NCI-H446 (cell line): Measurements from ENCODE around the gene SKI.

ENCODE experiments used
- DNase-seq, 2 experiments: peaks; one replicate each; lab custom pipeline; 2025; lab: John Stamatoyannopoulos, UW

The SKI gene

DNA sequence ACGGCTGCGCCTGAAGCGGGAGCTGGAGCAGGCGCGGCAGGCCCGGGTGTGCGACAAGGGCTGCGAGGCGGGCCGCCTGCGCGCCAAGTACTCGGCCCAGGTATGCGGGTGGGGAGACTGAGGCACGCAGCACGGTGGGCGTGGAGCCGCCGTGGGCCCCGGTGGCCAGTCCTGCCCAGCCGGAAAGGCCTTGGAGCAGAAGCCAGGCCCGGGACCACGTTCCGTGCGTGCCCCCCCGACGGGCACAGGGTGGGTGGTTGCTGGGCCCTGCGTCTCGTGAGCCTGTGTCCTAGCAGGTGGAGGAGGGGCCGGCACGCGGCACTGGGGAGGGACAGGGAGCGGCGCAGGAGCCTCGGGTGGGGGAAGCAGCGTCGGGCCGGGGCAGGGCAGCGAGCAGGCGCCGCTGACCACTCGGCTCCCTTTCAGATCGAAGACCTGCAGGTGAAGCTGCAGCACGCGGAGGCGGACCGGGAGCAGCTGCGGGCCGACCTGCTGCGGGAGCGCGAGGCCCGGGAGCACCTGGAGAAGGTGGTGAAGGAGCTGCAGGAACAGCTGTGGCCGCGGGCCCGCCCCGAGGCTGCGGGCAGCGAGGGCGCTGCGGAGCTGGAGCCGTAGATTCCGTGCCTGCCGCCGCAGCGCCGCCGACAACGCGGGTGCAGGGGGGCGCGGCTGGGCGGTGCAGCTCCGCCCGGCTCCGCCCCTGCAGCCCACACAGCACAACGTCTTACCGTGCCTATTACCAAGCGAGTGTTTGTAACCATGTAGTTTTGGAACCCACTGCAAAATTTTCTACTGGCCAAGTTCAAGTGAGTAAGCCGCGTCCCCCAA lies 78.2 kb downstream of the SKI start:
- DNase-seq = no peak

DNA sequence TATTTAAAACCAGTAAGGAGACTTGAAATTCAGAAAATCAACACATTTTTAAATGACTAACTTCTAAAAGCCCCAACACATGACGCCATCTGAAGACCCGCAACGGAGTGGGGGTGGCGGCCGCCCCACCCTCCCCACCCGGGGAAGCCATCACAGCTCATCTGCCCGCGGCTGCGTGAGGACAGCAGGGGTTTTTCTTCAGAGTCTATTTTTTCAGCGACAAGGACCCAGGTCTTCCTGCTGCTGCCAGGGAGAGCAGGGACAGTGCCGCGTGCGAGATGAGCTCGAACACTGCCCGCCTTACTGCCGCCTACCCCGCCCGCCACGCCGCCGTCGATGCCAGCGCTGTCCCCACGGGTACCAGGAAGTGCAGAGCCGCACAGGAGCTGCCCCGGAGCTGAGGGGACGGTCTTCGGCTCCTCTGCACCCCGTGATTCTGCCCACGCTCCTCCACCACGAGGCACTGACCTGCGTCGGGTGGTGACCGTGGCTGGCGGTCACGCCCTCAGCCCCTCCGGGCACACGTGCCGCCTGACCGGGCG lies 79.0 kb downstream of the SKI start:
- no peak for DNase-seq

DNA sequence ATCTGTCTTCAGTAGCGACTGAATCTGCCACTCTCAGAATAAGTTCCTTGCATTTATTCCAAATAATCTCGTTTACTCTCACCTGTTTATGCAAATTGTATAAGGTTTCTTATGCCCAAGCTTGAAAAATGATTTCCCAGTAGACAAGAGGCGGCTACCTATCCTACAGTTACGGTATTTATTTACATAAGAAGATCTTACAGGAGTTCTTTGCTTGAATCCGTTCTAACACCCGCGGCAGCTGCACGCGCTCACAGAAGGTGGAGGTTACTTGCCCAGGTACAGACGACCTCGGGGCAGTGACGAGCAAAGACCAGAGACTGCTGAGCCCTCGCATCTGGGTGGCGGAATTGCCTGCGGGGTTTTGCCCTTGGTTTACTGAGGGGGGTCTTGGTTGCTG lies 79.9 kb downstream of the SKI start:
- DNase-seq = no peak

DNA sequence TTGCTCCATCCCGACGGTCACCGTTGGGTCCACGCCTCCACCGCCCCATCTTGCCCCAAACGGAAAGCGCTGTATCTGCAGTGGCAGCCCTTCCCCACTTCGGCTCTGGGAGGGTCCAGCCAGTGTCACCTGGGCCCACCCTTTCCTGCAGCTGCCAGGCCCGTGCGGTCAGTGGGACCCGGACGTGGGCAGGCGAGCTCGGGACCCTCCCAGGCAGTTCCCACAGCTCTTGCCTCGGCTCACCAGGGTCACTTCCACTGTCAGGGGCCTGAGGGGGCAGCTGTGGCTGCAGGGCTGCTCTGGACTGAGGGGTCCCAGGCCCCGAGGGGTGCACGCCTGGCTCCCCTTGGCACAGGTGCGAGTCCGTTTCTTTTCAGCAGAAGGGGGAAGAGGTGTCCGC lies 80.7 kb downstream of the SKI start:
- DNase-seq = no peak

DNA sequence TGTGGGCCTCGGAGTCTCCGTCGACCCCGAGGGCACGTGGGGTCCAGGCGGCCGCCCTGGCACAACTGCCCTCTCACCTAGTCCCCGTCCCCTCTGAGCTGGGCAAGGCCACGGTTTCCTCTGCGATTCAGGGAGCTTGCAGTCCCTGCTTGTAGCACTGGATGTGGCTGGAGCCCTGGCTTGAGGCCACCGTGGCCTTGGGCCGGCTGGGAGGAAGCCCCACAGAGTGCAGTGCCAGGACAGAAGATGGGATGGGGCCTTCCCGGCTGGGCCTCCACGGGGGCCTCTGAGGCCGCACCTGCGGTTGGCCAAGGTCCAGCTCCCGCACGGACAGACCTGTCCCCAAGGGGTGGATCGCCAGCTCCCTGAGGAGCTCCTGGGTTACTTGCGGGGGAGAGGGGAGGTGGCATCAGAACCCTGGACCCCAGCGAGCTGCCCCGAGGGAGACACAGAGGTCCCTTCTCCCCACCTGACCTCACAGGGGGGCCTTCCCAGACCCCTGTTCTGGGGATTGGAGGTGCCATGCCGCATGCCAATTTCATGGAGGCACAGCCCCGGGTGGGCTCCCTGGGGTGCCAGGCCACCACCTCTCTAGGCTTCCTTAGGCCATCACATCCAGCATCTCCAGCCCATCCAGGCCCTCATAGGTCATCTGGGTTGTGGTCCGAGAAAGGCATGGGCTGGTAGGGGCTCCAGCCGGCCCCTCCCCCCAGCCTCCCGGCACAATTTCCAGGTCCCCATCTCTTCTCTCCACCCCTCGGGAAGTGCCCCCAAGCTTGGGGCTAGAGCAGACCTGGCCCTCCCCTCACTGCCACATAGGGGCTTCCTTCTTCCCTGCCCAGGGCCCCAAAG lies 82.4 kb downstream of the SKI start:
- no peak for DNase-seq

DNA sequence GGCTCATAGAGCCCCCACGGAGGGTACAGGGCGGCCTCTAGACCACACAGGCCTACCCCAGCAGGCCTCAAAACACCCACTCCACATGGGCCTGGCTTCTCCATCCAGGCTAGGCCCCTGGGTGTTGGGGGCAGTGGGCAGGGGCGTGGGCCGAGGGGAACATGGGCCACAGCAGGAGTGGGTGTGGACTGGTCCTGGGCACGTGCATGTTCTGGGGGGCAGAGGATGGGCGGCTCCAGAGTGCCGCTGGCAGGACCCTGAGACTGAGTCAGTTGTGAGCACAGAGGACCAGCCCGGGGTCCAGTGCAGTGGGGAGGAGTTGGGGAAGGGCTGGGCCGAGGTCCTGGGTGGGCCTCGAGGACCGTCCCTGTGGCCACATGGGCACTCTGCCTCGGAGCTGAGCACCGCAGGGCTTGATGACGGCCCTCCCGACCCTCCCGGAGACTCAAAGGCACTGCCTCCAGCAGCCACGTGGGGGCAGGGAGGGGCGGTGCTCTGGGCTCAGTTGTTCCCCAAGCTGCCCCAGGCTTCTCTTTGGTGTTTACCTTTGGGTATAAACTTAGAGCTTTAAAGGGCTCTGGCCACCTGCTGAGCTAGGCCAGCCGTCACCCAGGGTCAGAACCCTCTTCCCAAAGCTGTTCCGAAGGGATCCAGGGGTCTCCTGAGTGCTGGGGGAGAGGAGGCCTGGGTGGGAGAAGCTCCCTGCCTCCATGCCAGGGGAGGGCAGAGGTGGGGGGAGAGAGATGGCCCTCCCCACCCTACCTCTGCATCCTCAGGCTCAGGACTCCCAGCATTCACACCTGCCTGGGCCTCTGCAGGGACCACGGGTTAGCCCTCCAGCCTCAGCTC lies 83.3 kb downstream of the SKI start:
- peak in 1 of 2 experiments; percentile 35 for DNase-seq

DNA sequence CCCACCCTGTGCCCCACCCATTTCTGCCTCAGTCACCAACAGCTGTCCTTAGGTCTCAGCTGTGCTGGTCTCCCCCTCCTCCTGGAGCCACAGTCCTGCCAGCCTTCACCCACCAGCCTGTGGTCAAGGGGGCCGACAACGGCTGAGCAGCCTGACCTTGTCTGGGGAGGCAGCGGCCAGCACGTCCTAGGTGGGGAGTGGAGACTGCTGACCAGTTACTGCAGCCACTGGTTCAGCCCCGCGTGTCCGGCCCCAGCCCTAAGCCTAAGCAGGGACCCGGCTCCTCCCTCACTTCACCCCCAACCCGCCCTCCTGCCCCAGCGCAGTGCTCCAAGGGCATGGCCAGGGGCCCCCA lies 84.0 kb downstream of the SKI start:
- DNase-seq = no peak

DNA sequence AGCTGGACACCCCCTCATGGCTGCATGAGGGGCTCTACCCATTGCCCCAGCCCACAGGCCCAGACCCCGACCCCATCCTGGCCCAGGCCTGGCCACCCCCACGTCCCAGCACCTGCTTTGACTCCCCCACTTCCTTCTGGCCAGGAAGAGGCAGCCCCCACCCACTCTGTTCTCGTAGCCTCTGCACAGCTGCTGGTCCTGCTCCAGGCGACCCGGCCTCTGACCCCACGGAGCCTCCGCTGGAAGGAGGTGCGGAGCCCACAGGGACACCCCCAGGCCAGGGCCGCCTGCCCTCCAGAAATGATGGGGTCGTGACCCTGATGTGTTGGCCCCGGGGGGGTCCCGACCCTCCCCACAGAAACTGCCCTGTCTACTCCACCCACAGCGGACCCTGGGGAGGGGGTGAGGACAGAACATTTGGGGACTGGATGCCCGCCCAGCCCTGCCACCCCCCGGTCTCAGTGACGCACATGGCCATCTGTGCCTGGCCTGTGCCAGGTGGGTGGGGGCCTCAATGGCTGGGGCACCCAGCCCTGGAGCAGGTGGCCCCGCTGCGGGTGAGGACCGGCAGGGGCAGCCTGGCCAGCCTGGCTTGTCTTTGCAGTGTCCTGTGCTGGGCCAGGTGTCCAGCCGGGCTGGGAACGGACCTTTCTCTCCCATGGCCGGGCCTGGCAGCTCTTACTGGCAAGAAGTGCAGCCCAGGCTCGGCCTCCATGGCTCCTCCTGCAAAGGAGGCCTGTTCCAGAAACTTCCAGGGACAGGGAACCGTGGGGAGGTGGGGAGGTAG lies 84.6 kb downstream of the SKI start:
- peak; percentile 63 to 83 for DNase-seq

DNA sequence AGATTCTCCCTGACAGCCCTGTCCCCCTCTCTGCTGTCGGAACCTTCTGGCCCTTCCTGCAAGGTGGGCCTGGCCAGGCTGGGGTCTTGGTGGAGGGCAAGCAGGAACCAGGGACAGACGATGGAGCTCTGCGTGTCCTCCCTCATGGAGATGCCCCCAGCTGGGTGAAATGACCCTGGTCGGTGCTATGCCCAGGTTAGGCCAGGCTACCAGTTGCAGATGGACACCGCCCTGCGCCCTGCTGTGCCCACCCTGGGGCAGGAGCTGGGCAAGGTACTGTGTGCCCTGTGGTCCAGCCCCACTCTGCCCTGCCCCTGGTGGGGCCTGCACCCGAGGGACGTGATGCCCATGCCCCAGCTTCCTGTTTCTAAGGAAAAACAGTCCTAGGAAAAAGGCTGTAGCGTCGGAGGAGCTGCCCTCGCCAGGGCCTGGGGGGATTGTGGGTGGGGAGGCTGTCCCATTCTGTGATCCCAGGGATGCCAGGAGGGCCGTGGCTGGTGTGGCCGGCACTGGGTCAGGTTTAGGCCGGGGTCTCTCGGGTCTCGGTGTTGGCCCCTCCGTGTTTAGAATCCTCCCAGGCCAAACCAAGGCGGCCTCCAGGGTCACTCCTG lies 85.6 kb downstream of the SKI start:
- DNase-seq = no peak

DNA sequence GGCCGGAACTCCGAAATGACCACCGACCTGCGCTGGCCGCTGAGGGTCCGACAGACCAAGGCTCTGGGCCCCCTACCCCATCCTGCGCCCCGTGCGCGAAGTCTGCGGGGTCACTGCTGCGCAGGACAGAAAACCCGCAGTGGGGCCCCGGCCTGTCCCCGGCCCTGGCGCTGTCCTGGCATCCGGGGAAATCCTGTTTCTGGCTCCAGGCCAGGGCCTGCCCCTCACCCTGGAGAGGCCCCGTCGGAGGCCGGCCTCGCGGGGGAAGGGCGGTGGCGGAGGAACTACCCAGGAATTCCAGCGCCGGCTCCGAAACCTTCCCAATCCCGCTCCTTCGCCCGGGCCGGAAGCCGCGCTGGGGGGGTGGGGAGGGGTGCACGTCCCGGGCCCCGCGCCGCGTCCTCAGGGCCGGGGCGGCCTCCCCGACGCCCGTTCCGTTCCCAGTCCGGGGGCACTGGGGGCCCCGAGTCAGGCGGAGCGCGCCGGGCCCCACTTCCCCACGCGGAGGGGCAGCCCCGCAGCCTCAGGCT lies 86.2 kb downstream of the SKI start:
- DNase-seq = peak in 1 of 2 experiments; percentile 27

DNA sequence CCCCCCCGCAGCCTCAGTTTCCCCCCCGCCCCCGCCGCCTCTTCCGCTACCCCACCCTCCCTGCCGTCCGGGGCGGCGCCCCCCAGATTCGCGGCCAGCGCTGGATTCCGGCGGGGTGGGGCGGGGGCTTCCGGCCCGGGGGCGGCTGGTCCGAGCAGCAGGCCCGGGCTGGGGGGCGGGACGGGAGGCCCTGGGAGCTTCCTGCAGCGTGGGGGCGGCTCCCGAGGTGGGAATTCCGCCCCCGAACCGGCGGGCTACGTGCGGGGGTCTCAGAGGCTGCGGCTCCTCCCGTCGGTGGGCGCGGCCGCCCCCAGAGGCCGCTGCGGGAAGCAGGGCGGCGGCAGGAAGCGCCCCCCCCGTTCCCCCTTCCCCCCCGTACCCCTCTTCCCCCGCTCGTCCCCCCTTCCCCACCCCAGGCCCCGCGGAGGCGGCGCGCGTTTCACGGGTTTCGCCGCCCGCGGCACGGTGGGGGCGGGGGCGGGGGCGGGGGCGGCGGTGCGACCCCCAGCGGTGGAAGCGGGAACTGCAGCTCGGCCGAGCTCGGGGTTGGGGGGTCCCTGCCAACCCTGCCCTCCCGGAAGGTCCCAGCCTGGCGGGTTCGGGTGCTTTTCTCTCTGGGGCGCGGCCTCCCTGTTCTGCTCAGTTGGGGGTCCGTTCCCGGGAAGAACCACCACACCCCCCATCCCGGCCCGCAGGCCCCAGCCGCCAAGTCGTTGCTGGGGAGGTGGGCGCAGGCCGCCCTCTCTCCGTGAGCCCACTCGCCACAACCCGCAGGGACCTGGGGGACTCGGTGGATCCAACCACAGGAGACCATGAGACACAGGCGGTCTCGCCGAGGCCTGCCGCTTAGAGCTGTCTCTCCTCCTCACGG lies 86.9 kb downstream of the SKI start:
- DNase-seq = no peak

DNA sequence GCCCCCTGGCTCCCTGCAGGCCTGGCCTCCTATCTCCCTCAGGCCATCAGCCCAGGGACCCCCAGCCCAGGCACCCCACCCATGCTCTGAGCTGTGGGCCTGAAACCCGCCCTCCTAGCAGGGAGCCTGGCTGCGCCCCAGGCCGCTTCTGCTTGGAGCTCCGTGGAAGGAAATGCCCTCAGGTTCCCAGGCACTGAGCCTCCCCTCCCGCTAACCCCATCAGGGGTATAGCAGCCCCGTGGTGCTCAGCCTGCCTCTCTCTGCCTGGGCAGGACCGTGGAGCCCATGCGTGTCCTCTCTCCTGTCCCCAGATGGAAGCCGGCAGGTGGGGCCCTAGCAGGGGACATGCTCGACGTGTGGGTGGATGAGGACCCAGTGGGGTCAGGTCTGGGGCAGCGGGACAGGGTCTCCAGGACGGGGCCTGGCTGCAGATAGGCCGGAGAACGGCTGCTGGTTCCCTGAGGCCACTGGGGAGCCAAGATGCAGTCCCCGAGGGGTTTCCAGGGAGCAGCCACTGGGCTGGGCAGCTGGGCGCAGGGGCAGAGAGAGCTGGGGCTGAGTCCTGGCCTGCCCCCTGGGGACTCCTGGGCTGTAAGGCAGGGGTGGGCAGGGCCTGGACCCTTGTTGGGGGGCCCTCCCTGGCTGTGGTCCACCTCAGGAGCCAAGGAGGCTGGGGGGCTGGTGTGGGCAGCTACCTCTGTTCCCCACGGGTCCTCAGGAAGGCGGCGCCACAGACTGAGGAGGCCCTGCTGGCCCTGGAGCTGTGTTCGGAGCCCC lies 87.7 kb downstream of the SKI start:
- no peak for DNase-seq

DNA sequence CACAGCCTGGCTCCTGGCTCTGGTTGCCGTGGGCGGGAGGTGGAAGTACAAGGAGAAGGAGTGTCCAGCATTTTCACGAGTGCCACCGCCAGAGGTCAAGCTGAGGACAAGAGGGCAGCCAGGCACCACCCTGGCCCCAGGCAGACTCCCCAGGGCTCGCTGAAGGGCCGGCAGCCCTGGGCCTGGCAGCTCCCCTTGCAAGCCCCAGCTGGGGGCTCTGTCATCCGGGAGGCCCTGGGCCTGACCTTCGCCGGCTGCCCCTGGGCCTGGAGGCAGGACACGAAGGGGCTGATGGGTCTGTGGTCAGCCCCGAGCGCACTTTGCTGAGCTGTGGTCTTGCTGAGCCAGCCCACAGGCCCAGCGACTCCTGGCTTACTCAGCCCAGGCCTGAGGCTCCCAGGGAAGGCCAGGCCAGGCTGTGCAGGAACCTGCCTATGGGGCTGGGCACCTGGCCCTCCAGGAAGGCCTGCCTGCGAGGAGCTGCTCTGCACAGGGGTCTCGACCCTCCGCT lies 88.4 kb downstream of the SKI start:
- no peak for DNase-seq

DNA sequence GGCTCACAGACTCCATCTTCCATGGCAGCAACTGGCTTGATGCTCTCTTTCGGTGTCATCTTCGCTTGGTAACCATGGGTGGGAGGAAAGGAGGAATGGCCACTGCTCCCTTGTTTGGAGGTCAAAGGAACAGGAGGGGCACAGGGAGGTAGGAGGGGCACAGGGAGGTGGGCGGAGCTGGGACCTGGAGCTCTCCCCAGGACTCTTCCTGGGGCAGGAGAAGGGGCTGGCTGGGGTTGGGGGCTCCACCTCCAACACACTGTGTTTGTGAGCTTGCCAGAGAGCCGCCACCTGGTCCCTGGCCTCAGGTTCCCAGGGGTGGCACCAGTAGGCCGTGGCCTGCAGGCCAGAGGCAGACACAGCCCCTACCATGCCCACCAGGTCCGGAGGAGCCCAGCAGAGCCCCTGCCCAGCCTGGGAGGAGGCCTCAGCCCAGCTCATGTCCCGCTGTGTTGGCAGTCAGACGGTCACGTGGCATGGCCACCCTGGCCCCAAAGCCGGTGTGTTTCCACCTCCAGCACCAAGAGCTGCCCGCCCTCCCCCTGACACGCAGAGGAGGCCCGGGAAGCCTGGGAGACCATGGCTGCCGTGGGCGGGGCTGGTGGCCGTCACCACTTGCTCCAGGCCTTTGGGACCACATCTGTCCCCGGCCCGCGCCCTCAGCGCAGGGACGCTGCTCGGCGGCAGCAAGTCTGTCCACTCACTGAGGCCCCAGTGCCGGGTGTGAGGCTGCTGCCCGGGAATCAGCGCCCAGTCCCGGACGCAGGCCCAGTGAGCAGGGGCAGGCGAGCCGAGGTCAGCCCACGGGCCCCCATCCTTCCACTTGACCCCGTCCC lies 89.3 kb downstream of the SKI start:
- no peak for DNase-seq

DNA sequence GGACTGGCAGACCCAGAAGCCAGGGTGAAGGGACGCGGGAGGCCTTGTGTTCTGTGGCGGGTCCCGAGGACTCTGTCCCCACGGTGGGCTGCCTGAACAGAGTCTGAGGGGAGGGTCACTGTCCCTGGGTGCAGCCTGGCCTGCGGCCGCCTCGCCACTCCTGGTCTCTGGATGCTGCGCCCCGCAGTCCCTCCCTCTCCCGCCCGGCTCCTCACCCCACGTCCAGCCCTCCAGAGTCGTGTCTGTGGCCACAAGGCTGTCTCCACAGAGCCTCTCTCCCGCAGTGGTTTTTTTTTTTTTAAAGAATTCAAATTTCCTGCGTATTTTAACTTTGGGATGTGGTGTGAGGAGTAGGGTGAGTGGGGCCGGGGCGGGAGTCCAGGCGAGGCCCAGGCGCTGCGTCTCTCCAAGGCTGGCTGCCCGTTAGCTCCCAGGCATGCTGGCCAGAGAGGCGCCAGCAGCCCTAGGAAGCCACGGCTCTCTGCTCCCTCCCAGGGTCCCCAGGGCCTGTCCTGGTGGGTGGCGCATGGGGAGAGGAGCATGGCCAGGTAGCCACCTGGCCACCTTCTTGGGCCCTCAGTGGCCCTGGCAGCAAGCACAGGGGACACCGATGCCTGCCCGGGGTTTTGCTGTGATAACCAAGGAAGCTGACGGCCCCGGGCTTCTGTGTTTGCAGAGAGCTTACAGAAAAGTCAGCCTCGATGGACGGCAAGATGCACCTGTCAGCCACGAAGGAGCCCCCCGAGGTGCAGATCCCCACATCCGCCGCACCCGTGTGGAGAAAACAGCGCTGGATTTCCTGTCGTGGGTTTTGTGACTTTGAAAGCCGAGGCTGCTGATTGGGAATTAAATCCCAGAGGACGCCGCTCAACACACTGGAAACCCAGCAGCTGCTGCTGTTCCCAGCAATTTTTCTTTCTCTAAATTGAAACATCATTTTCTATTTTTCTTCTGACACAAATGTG lies 90.5 kb downstream of the SKI start:
- no peak for DNase-seq

DNA sequence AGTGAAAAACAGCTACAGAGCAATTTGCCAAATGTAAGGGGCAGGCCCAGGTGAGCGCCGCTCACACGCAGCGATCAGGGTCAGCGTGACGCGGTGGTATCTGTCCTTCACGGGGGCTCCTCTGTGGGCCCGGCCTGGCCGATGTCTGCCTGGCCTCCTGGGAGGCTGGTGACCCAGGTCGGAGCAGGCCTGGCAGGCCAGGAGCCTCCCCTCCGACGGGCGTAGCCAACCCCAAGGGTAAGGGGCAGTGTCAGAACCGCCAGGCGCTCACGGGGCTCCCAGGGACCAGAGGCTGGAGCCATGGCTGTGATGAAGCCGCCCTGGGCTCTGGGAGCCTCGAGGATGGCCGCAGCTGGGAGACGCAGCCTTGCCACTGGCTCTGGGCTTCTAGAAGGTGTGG lies 91.2 kb downstream of the SKI start:
- DNase-seq = no peak

DNA sequence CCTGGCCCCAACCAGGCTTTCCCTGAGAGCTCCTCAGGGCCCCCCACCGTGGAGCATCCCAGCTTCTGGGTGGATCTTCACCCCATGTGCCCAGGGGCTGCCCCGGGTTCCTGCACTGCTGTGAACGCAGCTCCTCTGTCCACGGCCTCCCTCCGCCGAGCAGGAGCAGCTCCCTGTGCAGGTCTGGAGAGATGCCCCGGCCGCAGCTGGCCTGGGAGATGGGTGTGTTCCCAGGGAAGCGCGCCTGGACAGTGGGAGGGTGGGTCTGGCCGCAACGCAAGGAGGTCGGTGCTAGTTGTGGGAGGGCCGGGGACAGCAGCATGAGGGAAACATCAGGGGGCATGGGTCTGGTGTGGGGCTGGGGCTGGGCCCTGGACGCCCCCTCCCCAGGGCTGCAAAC lies 91.9 kb downstream of the SKI start:
- DNase-seq = no peak
